Dermis lymphatic vessel endothelial cell (primary cell): ENCODE data around the gene SLC22A4. TPM values are rescaled to one million over a fixed set of nuclear protein-coding genes. Genes with fewer than 3 reads are reported as not detected.

Experiments
- total RNA-seq: library from RNA; depleted of rRNA; stranded (reverse); fragments of >200 nt; gene quantifications from 2 replicates; pipeline ENCODE4 v1.2.1, GENCODE V29; 2014

The SLC22A4 gene
- total RNA-seq, result 6.0 and 7.7 TPM in 2 replicates

DNA sequence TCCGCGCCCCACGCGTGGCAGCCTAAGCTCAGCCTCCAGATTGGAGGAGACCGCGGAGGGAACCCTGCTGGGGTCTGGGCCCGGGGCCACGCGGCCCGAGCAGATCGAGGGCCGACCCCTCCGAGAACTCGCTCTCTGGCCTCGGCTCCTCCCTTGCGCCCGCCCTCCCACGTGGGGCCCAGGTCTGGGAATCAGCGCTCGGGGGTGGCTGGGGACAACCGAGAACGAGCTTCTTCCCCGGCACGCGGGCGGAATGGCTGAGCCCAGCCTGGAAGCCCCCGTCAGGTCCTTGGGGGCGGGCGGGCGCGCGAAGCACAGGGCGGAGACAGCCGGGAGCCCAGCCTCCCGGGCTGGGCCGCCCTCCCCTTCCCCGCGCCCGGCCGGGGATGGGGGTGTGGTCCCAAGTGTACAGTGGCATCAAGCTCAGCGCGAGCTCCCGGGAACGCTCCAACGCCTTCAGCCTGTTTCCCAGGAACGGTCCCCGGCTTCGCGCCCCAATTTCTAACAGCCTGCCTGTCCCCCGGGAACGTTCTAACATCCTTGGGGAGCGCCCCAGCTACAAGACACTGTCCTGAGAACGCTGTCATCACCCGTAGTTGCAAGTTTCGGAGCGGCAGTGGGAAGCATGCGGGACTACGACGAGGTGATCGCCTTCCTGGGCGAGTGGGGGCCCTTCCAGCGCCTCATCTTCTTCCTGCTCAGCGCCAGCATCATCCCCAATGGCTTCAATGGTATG lies at the start of gene SLC22A4:
TSS of gene SLC22A4 (plus strand) at position 403 of the 736 bp plus-strand sequence. CDS start at position 626, 223 bp downstream.

GRCh38 chr5:132257131-132258101 lies 36.8 kb upstream of the SLC22A4 start, which contains the start of gene PDLIM4:
Gene PDLIM4, plus strand, starts transcription at chr5:132257696. Its CDS starts 39 bp downstream, at chr5:132257735.

DNA sequence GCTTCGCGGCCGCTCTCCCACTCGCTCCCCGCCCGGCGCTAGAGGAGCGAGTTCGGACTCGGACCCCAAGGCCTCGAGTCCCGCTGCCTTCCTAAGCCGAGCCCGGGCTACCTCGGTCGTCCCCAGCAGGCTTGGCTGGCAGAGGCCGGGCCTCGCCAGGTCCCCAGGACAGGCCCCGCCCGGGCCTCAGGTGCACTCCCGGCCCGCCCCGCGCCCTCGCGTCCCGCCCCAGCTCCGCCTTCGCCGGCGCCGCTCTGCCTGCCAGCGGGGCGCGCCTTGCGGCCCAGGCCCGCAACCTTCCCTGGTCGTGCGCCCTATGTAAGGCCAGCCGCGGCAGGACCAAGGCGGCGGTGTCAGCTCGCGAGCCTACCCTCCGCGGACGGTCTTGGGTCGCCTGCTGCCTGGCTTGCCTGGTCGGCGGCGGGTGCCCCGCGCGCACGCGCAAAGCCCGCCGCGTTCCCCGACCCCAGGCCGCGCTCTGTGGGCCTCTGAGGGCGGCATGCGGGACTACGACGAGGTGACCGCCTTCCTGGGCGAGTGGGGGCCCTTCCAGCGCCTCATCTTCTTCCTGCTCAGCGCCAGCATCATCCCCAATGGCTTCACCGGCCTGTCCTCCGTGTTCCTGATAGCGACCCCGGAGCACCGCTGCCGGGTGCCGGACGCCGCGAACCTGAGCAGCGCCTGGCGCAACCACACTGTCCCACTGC lies 75.4 kb downstream of the SLC22A4 start, which contains the start of gene SLC22A5:
TSS of gene SLC22A5 (plus strand) at position 237 of the 707 bp plus-strand sequence. CDS start at position 500, 263 bp downstream.

Other genes starting within 250 kb of the SLC22A4 start
- not detected in 2 replicates for gene IL3, start 233.7 kb upstream of the SLC22A4 start, total RNA-seq
- 0.22 TPM in 1 of 2 replicates, not detected in the other for gene CSF2, start 220.6 kb upstream of the SLC22A4 start, total RNA-seq
- 27.7 and 46.3 TPM in 2 replicates for gene P4HA2, start 66.5 kb upstream of the SLC22A4 start, total RNA-seq
- 18.6 and 26.9 TPM in 2 replicates for gene PDLIM4, start 36.7 kb upstream of the SLC22A4 start, total RNA-seq
- gene SLC22A5, start 75.3 kb downstream of the SLC22A4 start, total RNA-seq, result 2.2 and 2.9 TPM in 2 replicates
- gene IRF1, start 196.4 kb downstream of the SLC22A4 start, total RNA-seq, result 16.8 and 23.5 TPM in 2 replicates
- gene IL5, start 249.1 kb downstream of the SLC22A4 start, total RNA-seq, result not detected in 2 replicates